ENCODE data around the gene PHKA2. TPM values are rescaled to one million over a fixed set of nuclear protein-coding genes. Genes with fewer than 3 reads are reported as not detected.

The PHKA2 gene
- total and polyA plus RNA-seq, 2 experiments from 2014 or later, result 26.4 to 35.7 TPM

DNA sequence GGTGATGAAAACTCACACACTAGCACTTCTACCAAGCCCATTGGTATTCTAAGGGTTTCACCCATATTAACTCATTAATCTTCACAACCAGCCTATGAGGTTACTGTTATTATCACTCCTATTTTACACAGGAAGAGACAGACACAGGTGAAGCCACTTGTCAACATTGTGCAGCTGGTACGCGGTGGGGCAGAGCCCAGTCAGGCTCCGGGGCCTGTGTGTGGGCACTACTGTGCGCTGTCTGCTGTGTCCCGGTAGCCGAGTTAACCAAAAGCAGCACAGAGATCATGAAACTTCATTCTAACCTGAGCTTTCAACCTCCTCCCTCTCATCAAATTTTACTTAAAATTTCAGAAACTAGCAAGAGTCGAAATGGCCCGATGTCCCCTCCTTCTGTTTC is 111.3 kb downstream of the PHKA2 start:
- H3K9me3 ChIP-seq (ENCODE audit: low read depth), result no peaks in the 10 kb centered on the region
- no peaks in the 10 kb centered on the region for H4K20me1 ChIP-seq (ENCODE audit: insufficient read depth, poor library complexity, severe bottlenecking)
- TF ChIP-seq, protein P1, sequence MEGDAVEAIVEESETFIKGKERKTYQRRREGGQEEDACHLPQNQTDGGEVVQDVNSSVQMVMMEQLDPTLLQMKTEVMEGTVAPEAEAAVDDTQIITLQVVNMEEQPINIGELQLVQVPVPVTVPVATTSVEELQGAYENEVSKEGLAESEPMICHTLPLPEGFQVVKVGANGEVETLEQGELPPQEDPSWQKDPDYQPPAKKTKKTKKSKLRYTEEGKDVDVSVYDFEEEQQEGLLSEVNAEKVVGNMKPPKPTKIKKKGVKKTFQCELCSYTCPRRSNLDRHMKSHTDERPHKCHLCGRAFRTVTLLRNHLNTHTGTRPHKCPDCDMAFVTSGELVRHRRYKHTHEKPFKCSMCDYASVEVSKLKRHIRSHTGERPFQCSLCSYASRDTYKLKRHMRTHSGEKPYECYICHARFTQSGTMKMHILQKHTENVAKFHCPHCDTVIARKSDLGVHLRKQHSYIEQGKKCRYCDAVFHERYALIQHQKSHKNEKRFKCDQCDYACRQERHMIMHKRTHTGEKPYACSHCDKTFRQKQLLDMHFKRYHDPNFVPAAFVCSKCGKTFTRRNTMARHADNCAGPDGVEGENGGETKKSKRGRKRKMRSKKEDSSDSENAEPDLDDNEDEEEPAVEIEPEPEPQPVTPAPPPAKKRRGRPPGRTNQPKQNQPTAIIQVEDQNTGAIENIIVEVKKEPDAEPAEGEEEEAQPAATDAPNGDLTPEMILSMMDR (IDR thresholded peaks at IDR 0.05; ENCODE audit: poor library complexity), result no peak
- no peak for TF ChIP-seq EZH2phosphoT487 (IDR thresholded peaks at IDR 0.05; ENCODE audit: low read depth, severe bottlenecking, unreplicated experiment)
- no peak for TF ChIP-seq EZH2 (IDR thresholded peaks at IDR 0.05; ENCODE audit: borderline replicate concordance)
- no peak overlapping the region for H3K4me2 ChIP-seq
- no peaks in the 10 kb centered on the region for H3K79me2 ChIP-seq
- WGBS (ENCODE audit: low lambda C conversion rate, missing lambda C conversion rate), result 92% methylated on average over 8 of the region's 8 CpGs
- no peaks in the 10 kb centered on the region for H3K36me3 ChIP-seq (replicated peaks; ENCODE audit: insufficient read depth, low read depth)
- no peaks in the 10 kb centered on the region for H3K9me2 ChIP-seq (replicated peaks; ENCODE audit: insufficient read depth)
- H3K4me1 ChIP-seq (ENCODE audit: insufficient read depth), result no peaks in the 10 kb centered on the region
- H3K27me3 ChIP-seq, result no peaks in the 10 kb centered on the region
- H3K27ac ChIP-seq, result peak overlapping the region; percentile 59
- no peak overlapping the region for H3K4me3 ChIP-seq
- no peak overlapping the region for H2AFZ ChIP-seq
- no peak for DNase-seq (ENCODE audit: low spot score)

DNA sequence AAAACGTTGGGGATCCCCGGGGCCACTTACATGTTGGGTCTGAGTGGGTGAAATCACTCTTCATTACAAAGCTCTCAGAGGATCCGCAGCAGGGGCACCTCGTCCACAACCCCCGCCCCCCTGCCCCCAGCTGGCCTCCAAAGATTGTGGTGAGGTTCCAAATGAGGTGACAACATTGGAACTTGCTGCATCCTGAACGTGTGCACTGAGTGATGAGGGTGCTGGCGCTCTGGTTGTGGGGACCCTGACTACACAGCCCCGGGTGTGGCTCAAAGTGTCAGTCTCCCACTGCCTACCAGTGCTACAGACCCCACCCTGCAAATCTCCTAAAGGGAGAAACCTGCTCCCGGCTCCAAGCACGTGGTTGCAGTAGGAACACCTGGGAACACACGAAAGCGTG is 111.9 kb downstream of the PHKA2 start:
- H3K9me3 ChIP-seq (ENCODE audit: low read depth), result no peaks in the 10 kb centered on the region
- no peaks in the 10 kb centered on the region for H4K20me1 ChIP-seq (ENCODE audit: insufficient read depth, poor library complexity, severe bottlenecking)
- no peaks in the 10 kb centered on the region for H3K79me2 ChIP-seq
- no peak overlapping the region for H3K4me3 ChIP-seq
- no peak overlapping the region for H3K4me2 ChIP-seq
- no peaks in the 10 kb centered on the region for H3K4me1 ChIP-seq (ENCODE audit: insufficient read depth)
- H3K27ac ChIP-seq, result no peak overlapping the region
- 72% methylated on average over 12 of the region's 12 CpGs for WGBS (ENCODE audit: low lambda C conversion rate, missing lambda C conversion rate)
- H3K36me3 ChIP-seq (replicated peaks; ENCODE audit: insufficient read depth, low read depth), result no peaks in the 10 kb centered on the region
- H3K9me2 ChIP-seq (replicated peaks; ENCODE audit: insufficient read depth), result no peaks in the 10 kb centered on the region
- no peak for DNase-seq (ENCODE audit: low spot score)
- no peaks in the 10 kb centered on the region for H3K27me3 ChIP-seq
- H2AFZ ChIP-seq, result no peak overlapping the region
- TF ChIP-seq EZH2 (IDR thresholded peaks at IDR 0.05; ENCODE audit: borderline replicate concordance) (no peak), EZH2phosphoT487 (IDR thresholded peaks at IDR 0.05; ENCODE audit: low read depth, severe bottlenecking, unreplicated experiment) (no peak)
- TF ChIP-seq, protein P1 (IDR thresholded peaks at IDR 0.05; ENCODE audit: poor library complexity), result no peak

DNA sequence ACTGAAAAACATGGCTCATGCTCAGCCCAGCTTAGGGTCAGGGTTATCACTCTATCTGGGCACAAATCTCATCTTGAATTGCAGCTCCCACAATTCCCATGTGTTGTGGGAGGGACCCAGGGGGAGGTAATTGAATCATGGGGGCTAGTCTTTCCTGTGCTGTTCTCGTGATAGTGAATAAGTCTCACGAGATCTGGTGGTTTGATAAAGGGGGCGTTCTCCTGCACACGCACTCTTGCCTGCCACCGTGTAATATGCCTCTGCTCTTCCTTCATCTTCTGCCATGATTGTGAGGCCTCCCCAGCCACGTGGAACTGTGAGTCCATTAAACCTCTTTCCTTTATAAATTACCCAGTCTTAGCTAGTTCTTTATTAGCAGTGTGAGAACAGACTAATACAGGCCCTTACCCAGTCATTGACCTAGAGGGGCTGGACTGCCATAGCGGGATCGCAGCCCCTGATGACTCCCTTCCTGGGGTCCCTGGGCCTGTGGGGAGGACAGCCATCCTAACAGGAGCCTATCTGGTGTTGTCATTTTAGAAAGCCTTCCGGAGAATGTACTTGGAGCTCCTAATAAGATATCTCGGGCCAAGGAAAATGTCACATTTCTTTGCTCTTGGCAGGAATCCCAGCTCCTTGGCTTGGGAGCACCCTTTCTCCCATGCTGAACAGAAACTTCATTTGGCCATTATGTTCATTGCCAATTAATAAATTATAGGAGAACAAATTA is 112.6 kb downstream of the PHKA2 start:
- WGBS (ENCODE audit: low lambda C conversion rate, missing lambda C conversion rate), result 76% methylated on average over 10 of the region's 10 CpGs

More for the DNA sequence above, 112.6 kb downstream of the PHKA2 start:
- H3K36me3 ChIP-seq (replicated peaks; ENCODE audit: insufficient read depth, low read depth), result no peaks in the 10 kb centered on the region
- no peaks in the 10 kb centered on the region for H3K4me1 ChIP-seq (ENCODE audit: insufficient read depth)
- DNase-seq (ENCODE audit: low spot score), result no peak
- H3K79me2 ChIP-seq, result no peaks in the 10 kb centered on the region
- TF ChIP-seq EZH2 (IDR thresholded peaks at IDR 0.05; ENCODE audit: borderline replicate concordance), result no peak
- TF ChIP-seq EZH2phosphoT487 (IDR thresholded peaks at IDR 0.05; ENCODE audit: low read depth, severe bottlenecking, unreplicated experiment), result no peak
- TF ChIP-seq, protein P1 (IDR thresholded peaks at IDR 0.05; ENCODE audit: poor library complexity), result no peak
- no peaks in the 10 kb centered on the region for H3K9me3 ChIP-seq (ENCODE audit: low read depth)
- no peak overlapping the region for H2AFZ ChIP-seq
- no peaks in the 10 kb centered on the region for H3K9me2 ChIP-seq (replicated peaks; ENCODE audit: insufficient read depth)
- H3K27ac ChIP-seq, result no peak overlapping the region
- H3K4me3 ChIP-seq, result no peak overlapping the region
- H3K4me2 ChIP-seq, result no peak overlapping the region
- H4K20me1 ChIP-seq (ENCODE audit: insufficient read depth, poor library complexity, severe bottlenecking), result no peaks in the 10 kb centered on the region
- H3K27me3 ChIP-seq, result no peaks in the 10 kb centered on the region
